Measurements from ENCODE around the gene TMEM92.

DNA sequence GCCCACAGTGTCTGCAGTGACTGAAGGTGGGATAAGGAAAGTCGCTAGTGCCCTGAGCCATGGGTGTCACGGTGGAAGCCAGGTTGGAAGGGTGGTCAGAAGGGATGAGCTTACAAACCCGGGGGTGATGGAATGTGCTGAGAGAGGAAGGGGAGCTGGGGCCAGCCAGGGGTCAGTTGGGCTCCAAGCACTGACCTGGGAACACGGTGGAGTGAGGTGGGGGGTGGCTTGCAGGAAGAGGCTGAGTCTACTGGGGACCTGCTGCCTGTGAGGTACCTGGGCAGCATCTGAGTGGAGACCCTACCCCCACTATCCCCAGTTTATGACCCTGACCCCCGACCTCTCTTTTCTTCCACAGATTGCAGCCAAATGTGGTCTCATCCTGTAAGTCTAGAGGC, 3.1 kb downstream of the TMEM92 start:
- no peak for TF ChIP-seq POLR2A (IDR thresholded peaks at IDR 0.05; ENCODE audit: low read length)
- TF ChIP-seq GATA1 (IDR thresholded peaks at IDR 0.05; ENCODE audit: low read depth, low read length), result no peak
